ENCODE measurements around the gene BCAS3. TPM values are rescaled to one million over a fixed set of nuclear protein-coding genes. Genes with fewer than 3 reads are reported as not detected.
A peak's percentile ranks its signal among the peaks of the same experiment; 100 is the strongest.
"Not testable (repeated sequence)": the region's sequence is repeated elsewhere in the genome, so short reads cannot be mapped to it uniquely, and the experiment has no call there.

Gene BCAS3
- total RNA-seq, 2 experiments from 2014 or later, result 5.1 to 6.9 TPM

GRCh38 chr17:61240851-61241468 lies 563.3 kb downstream of the BCAS3 start:
- ChIA-PET CTCF (interaction anchor here (1.6 kb wide), 1 partner anchor 14 kb away, joined by 3 read pairs; no protein-coding TSS in a partner anchor), POLR2A (interaction anchor here (0.9 kb wide), 1 partner anchor 23 kb away, joined by 3 read pairs; no protein-coding TSS in a partner anchor)
- intact Hi-C loops (cut with micrococcal nuclease), result no loop called here
- H3K36me3 Mint-ChIP-seq (ENCODE audit: low read depth), result no peaks in the 10 kb centered on the region
- H3K9me3 Mint-ChIP-seq, result no peaks in the 10 kb centered on the region
- no peak for TF ChIP-seq CTCF (IDR thresholded peaks at IDR 0.05)
- peaks cover 19% of the 10 kb centered on the region for H3K4me1 Mint-ChIP-seq (ENCODE audit: low read depth)
- DNase-seq, result peak; percentile 38
- no peaks in the 10 kb centered on the region for H3K27me3 Mint-ChIP-seq
- H3K4me3 Mint-ChIP-seq, result no peak overlapping the region
- peak; percentile 39 for ATAC-seq
- H3K27ac Mint-ChIP-seq, result peak overlapping the region; percentile 20

GRCh38 chr17:61244988-61245387 lies 567.3 kb downstream of the BCAS3 start:
- ATAC-seq, result not testable (repeated sequence)
- CTCF ChIA-PET, result interaction anchor here (1.4 kb wide), 1 partner anchor 524 kb away, joined by 4 read pairs; no protein-coding TSS in a partner anchor

GRCh38 chr17:61245706-61246135 lies 568.1 kb downstream of the BCAS3 start:
- ChIA-PET POLR2A (no interaction called here), CTCF (interaction anchor here (1.4 kb wide), 1 partner anchor 525 kb away, joined by 4 read pairs; no protein-coding TSS in a partner anchor)
- no peak overlapping the region for H3K4me3 Mint-ChIP-seq
- ATAC-seq (no peak), DNase-seq (no peak)
- no peaks in the 10 kb centered on the region for H3K36me3 Mint-ChIP-seq (ENCODE audit: low read depth)
- H3K4me1 Mint-ChIP-seq (ENCODE audit: low read depth), result peaks cover 10% of the 10 kb centered on the region
- TF ChIP-seq CTCF (IDR thresholded peaks at IDR 0.05), result no peak
- no peaks in the 10 kb centered on the region for H3K27me3 Mint-ChIP-seq
- no peaks in the 10 kb centered on the region for H3K9me3 Mint-ChIP-seq
- intact Hi-C loops (cut with micrococcal nuclease), result no loop called here
- H3K27ac Mint-ChIP-seq, result no peak overlapping the region

More at GRCh38 chr17:61244988-61245387, 567.3 kb downstream of the BCAS3 start:
- POLR2A ChIA-PET; DNase-seq; H3K27ac Mint-ChIP-seq; H3K27me3 Mint-ChIP-seq; intact Hi-C loops (cut with micrococcal nuclease); H3K4me1 Mint-ChIP-seq (ENCODE audit: low read depth); H3K36me3 Mint-ChIP-seq (ENCODE audit: low read depth); H3K9me3 Mint-ChIP-seq; H3K4me3 Mint-ChIP-seq: not testable (repeated sequence)

GRCh38 chr17:61247439-61247838 lies 569.8 kb downstream of the BCAS3 start:
- ChIA-PET POLR2A (no interaction called here), CTCF (no interaction called here)
- ATAC-seq, result no peak
- intact Hi-C loops (cut with micrococcal nuclease), result no loop called here
- no peaks in the 10 kb centered on the region for H3K36me3 Mint-ChIP-seq (ENCODE audit: low read depth)
- DNase-seq, result no peak
- no peaks in the 10 kb centered on the region for H3K27me3 Mint-ChIP-seq
- H3K9me3 Mint-ChIP-seq, result no peaks in the 10 kb centered on the region
- H3K27ac Mint-ChIP-seq, result no peak overlapping the region
- TF ChIP-seq CTCF (IDR thresholded peaks at IDR 0.05), result no peak
- peaks cover 14% of the 10 kb centered on the region for H3K4me1 Mint-ChIP-seq (ENCODE audit: low read depth)
- no peak overlapping the region for H3K4me3 Mint-ChIP-seq

- intact Hi-C loops (cut with micrococcal nuclease), result no loop called here
- no peaks in the 10 kb centered on the region for H3K36me3 Mint-ChIP-seq (ENCODE audit: low read depth)
- ATAC-seq (no peak), DNase-seq (no peak)
- peaks cover 14% of the 10 kb centered on the region for H3K4me1 Mint-ChIP-seq (ENCODE audit: low read depth)
- H3K4me3 Mint-ChIP-seq, result no peak overlapping the region
- no peak for TF ChIP-seq CTCF (IDR thresholded peaks at IDR 0.05)
- H3K27me3 Mint-ChIP-seq, result no peaks in the 10 kb centered on the region
- ChIA-PET POLR2A (no interaction called here), CTCF (no interaction called here)
- no peak overlapping the region for H3K27ac Mint-ChIP-seq
- no peaks in the 10 kb centered on the region for H3K9me3 Mint-ChIP-seq
These were observed 570.7 kb downstream of the BCAS3 start for GRCh38 chr17:61248399-61248798.

Measured in activated CD8-positive, alpha-beta T cell treated with anti-CD3 and anti-CD28 coated beads for 36 hours (primary cell).